ENCODE measurements around the gene FMN2.

DNA sequence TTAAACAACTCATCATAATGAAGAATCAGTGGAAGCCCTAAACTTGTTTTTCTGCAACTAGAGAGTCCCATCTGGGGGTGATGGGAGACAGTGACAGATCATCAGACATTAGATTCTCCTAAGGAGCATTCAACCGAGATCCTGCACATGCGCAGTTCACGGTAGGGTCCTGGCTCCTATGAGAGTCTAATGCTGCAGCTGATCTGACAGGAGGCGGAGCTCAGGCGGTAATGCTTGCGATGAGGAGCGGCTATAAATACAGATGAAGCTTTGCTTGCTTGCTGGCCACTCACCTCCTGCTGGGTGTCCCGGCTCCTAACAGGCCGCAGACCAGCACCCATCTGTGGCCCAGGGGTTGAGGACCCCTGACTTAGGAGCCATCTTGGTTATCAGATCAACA lies 247.2 kb downstream of the FMN2 start:
- TF ChIP-seq, protein P1, sequence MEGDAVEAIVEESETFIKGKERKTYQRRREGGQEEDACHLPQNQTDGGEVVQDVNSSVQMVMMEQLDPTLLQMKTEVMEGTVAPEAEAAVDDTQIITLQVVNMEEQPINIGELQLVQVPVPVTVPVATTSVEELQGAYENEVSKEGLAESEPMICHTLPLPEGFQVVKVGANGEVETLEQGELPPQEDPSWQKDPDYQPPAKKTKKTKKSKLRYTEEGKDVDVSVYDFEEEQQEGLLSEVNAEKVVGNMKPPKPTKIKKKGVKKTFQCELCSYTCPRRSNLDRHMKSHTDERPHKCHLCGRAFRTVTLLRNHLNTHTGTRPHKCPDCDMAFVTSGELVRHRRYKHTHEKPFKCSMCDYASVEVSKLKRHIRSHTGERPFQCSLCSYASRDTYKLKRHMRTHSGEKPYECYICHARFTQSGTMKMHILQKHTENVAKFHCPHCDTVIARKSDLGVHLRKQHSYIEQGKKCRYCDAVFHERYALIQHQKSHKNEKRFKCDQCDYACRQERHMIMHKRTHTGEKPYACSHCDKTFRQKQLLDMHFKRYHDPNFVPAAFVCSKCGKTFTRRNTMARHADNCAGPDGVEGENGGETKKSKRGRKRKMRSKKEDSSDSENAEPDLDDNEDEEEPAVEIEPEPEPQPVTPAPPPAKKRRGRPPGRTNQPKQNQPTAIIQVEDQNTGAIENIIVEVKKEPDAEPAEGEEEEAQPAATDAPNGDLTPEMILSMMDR (conservative IDR thresholded peaks at IDR 0.05): no peak
- TF ChIP-seq EZH2 (IDR thresholded peaks at IDR 0.05; ENCODE audit: low read depth): no peak
